ENCODE data around the gene FRMD4B.
"Not testable (repeated sequence)": the region's sequence is repeated elsewhere in the genome, so short reads cannot be mapped to it uniquely, and the experiment has no call there.

Gene FRMD4B

GRCh38 chr3:69322512-69322911 is 63.4 kb downstream of the FRMD4B start:
- DNase-seq (ENCODE audit: low spot score), result not testable (repeated sequence)

- no peak for DNase-seq (ENCODE audit: low spot score)
Observed at GRCh38 chr3:69322158-69322509, 63.8 kb downstream of the FRMD4B start.

GRCh38 chr3:69321301-69322157 is 64.4 kb downstream of the FRMD4B start:
- DNase-seq (ENCODE audit: low spot score), result no peak

GRCh38 chr3:69320871-69321271 is 65.0 kb downstream of the FRMD4B start:
- no peak for DNase-seq (ENCODE audit: low spot score)

- DNase-seq (ENCODE audit: low spot score), result no peak
Observed at GRCh38 chr3:69319652-69320051, 66.2 kb downstream of the FRMD4B start.

GRCh38 chr3:69318410-69318809 is 67.5 kb downstream of the FRMD4B start:
- DNase-seq (ENCODE audit: low spot score), result no peak

GRCh38 chr3:69313251-69313650 is 72.6 kb downstream of the FRMD4B start:
- DNase-seq (ENCODE audit: low spot score), result no peak

- DNase-seq (ENCODE audit: low spot score), result no peak
Observed at GRCh38 chr3:69309814-69310213, 76.1 kb downstream of the FRMD4B start.

- DNase-seq (ENCODE audit: low spot score), result peak; percentile 60
Observed at GRCh38 chr3:69306239-69307185, 79.4 kb downstream of the FRMD4B start.

- DNase-seq (ENCODE audit: low spot score), result no peak
Observed at GRCh38 chr3:69305011-69305410, 80.9 kb downstream of the FRMD4B start.

GRCh38 chr3:69304396-69304795 is 81.5 kb downstream of the FRMD4B start:
- no peak for DNase-seq (ENCODE audit: low spot score)

- DNase-seq (ENCODE audit: low spot score), result no peak
Observed at GRCh38 chr3:69300296-69300695, 85.6 kb downstream of the FRMD4B start.

- DNase-seq (ENCODE audit: low spot score), result no peak
Observed at GRCh38 chr3:69299344-69299743, 86.5 kb downstream of the FRMD4B start.

- no peak for DNase-seq (ENCODE audit: low spot score)
Observed at GRCh38 chr3:69297501-69297900, 88.4 kb downstream of the FRMD4B start.

- DNase-seq (ENCODE audit: low spot score), result no peak
Observed at GRCh38 chr3:69296995-69297394, 88.9 kb downstream of the FRMD4B start.

GRCh38 chr3:69294014-69294766 is 91.7 kb downstream of the FRMD4B start:
- DNase-seq (ENCODE audit: low spot score), result no peak

GRCh38 chr3:69292959-69293574 is 92.8 kb downstream of the FRMD4B start:
- DNase-seq (ENCODE audit: low spot score), result no peak

- no peak for DNase-seq (ENCODE audit: low spot score)
Observed at GRCh38 chr3:69292185-69292584, 93.7 kb downstream of the FRMD4B start.

- no peak for DNase-seq (ENCODE audit: low spot score)
Observed at GRCh38 chr3:69290430-69290829, 95.5 kb downstream of the FRMD4B start.

GRCh38 chr3:69290006-69290405 is 95.9 kb downstream of the FRMD4B start:
- no peak for DNase-seq (ENCODE audit: low spot score)

- DNase-seq (ENCODE audit: low spot score), result no peak
Observed at GRCh38 chr3:69288161-69288895, 97.6 kb downstream of the FRMD4B start.

Data from hematopoietic multipotent progenitor cell treated with erythropoietin and hydrocortisone succinate and interleukin-3 and kit ligand, for 15 days (in vitro differentiated cells).